ENCODE results near the gene TMEM242. TPM values are rescaled to one million over a fixed set of nuclear protein-coding genes. Genes with fewer than 3 reads are reported as not detected.

Gene TMEM242
- total and polyA plus RNA-seq, 2 of the 13 experiments (the other 11 are each of a cell fraction or from before 2014, with no cell fraction given) = 5.6 to 11.1 TPM

DNA sequence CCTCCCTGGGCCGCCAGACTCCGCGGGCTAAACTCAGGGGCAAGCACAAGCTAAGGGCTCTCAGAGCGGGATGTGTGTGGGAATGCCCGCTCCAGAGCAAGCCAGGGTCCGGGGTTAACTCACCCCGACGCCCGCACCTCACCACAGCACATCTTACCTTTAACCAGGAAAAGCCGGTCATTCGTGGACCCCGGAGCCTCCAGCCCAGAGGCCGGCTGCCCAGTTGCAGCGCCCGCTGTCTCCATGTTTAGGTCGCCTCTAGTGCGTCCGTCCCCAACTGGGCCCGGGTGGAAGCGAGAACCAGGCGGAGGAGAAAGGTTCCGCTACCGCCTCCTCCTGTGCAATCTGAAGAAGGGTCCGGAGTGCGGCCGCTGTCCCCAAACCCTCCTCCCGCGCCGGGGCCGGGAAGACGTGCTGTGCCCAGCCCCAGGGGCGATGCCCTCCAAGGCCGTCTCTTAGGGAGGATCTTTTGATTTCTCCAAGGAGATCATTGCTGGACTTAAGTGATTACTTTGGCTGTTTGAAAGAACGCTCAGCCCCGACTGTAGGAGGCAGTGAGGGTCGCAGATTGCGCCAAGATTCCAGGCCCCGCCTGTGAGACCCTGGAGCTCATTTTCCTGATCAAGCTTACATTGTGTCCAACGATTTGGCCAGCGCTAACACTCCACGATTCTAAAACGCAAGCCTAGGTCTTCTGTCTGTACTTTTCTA lies at the start of gene TMEM242 (continued):
- TF ChIP-seq, protein P1, sequence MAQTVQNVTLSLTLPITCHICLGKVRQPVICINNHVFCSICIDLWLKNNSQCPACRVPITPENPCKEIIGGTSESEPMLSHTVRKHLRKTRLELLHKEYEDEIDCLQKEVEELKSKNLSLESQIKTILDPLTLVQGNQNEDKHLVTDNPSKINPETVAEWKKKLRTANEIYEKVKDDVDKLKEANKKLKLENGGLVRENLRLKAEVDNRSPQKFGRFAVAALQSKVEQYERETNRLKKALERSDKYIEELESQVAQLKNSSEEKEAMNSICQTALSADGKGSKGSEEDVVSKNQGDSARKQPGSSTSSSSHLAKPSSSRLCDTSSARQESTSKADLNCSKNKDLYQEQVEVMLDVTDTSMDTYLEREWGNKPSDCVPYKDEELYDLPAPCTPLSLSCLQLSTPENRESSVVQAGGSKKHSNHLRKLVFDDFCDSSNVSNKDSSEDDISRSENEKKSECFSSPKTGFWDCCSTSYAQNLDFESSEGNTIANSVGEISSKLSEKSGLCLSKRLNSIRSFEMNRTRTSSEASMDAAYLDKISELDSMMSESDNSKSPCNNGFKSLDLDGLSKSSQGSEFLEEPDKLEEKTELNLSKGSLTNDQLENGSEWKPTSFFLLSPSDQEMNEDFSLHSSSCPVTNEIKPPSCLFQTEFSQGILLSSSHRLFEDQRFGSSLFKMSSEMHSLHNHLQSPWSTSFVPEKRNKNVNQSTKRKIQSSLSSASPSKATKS (CRISPR knock-in tag; IDR thresholded peaks at IDR 0.05) = peak; percentile 99
- TF ChIP-seq FOSL1 (CRISPR knock-in tag; IDR thresholded peaks at IDR 0.05; ENCODE audit: borderline replicate concordance) (peak; percentile 52), MYC (CRISPR knock-in tag; IDR thresholded peaks at IDR 0.05; ENCODE audit: borderline replicate concordance) (peak; percentile 93), MXD4 (CRISPR knock-in tag; IDR thresholded peaks at IDR 0.05) (peak; percentile 93), POLR2AphosphoS2 (IDR thresholded peaks at IDR 0.05; ENCODE audit: low read depth, low read length) (peak; percentile 65; the same call in 1 of the 2 replicates), IKZF4 (CRISPR knock-in tag; IDR thresholded peaks at IDR 0.05; ENCODE audit: borderline replicate concordance, low read depth, not compliant biosample characterization) (peak; percentile 94), TAF15 (IDR thresholded peaks at IDR 0.05; ENCODE audit: low read depth, low read length, poor library complexity, severe bottlenecking) (peak; percentile 97), STAT5B (CRISPR knock-in tag; IDR thresholded peaks at IDR 0.05) (peak; percentile 98), DMAP1 (CRISPR knock-in tag; IDR thresholded peaks at IDR 0.05) (peak; percentile 97; the same call in 1 of the 2 replicates), XRCC5 (optimal IDR thresholded peaks at IDR 0.05; ENCODE audit: low read length) (peak; percentile 100)
- TF ChIP-seq, protein P2, sequence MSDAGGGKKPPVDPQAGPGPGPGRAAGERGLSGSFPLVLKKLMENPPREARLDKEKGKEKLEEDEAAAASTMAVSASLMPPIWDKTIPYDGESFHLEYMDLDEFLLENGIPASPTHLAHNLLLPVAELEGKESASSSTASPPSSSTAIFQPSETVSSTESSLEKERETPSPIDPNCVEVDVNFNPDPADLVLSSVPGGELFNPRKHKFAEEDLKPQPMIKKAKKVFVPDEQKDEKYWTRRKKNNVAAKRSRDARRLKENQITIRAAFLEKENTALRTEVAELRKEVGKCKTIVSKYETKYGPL (CRISPR knock-in tag; IDR thresholded peaks at IDR 0.05) = peak; percentile 77
- TF ChIP-seq, protein P3, sequence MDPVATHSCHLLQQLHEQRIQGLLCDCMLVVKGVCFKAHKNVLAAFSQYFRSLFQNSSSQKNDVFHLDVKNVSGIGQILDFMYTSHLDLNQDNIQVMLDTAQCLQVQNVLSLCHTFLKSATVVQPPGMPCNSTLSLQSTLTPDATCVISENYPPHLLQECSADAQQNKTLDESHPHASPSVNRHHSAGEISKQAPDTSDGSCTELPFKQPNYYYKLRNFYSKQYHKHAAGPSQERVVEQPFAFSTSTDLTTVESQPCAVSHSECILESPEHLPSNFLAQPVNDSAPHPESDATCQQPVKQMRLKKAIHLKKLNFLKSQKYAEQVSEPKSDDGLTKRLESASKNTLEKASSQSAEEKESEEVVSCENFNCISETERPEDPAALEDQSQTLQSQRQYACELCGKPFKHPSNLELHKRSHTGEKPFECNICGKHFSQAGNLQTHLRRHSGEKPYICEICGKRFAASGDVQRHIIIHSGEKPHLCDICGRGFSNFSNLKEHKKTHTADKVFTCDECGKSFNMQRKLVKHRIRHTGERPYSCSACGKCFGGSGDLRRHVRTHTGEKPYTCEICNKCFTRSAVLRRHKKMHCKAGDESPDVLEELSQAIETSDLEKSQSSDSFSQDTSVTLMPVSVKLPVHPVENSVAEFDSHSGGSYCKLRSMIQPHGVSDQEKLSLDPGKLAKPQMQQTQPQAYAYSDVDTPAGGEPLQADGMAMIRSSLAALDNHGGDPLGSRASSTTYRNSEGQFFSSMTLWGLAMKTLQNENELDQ (CRISPR knock-in tag; IDR thresholded peaks at IDR 0.05; ENCODE audit: borderline replicate concordance) = peak; percentile 96
- TF ChIP-seq, protein P4, sequence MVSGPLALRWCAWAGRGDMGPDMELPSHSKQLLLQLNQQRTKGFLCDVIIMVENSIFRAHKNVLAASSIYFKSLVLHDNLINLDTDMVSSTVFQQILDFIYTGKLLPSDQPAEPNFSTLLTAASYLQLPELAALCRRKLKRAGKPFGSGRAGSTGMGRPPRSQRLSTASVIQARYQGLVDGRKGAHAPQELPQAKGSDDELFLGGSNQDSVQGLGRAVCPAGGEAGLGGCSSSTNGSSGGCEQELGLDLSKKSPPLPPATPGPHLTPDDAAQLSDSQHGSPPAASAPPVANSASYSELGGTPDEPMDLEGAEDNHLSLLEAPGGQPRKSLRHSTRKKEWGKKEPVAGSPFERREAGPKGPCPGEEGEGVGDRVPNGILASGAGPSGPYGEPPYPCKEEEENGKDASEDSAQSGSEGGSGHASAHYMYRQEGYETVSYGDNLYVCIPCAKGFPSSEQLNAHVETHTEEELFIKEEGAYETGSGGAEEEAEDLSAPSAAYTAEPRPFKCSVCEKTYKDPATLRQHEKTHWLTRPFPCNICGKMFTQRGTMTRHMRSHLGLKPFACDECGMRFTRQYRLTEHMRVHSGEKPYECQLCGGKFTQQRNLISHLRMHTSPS (CRISPR knock-in tag; IDR thresholded peaks at IDR 0.05; ENCODE audit: low read depth) = peak; percentile 77
- TF ChIP-seq, protein P5, sequence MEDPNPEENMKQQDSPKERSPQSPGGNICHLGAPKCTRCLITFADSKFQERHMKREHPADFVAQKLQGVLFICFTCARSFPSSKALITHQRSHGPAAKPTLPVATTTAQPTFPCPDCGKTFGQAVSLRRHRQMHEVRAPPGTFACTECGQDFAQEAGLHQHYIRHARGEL (CRISPR knock-in tag; IDR thresholded peaks at IDR 0.05) = peak; percentile 81
- TF ChIP-seq, protein P6, sequence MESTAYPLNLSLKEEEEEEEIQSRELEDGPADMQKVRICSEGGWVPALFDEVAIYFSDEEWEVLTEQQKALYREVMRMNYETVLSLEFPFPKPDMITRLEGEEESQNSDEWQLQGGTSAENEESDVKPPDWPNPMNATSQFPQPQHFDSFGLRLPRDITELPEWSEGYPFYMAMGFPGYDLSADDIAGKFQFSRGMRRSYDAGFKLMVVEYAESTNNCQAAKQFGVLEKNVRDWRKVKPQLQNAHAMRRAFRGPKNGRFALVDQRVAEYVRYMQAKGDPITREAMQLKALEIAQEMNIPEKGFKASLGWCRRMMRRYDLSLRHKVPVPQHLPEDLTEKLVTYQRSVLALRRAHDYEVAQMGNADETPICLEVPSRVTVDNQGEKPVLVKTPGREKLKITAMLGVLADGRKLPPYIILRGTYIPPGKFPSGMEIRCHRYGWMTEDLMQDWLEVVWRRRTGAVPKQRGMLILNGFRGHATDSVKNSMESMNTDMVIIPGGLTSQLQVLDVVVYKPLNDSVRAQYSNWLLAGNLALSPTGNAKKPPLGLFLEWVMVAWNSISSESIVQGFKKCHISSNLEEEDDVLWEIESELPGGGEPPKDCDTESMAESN (CRISPR knock-in tag; conservative IDR thresholded peaks at IDR 0.05) = peak; percentile 99
- TF ChIP-seq, protein P7, sequence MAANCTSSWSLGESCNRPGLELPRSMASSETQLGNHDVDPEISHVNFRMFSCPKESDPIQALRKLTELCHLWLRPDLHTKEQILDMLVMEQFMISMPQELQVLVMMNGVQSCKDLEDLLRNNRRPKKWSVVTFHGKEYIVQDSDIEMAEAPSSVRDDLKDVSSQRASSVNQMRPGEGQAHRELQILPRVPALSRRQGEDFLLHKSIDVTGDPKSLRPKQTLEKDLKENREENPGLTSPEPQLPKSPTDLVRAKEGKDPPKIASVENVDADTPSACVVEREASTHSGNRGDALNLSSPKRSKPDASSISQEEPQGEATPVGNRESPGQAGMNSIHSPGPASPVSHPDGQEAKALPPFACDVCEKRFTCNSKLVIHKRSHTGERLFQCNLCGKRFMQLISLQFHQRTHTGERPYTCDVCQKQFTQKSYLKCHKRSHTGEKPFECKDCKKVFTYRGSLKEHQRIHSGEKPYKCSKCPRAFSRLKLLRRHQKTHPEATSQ (CRISPR knock-in tag; IDR thresholded peaks at IDR 0.05; ENCODE audit: borderline replicate concordance) = peak; percentile 96
